ENCODE measurements around the gene OSBP2.

Gene OSBP2

GRCh38 chr22:30650508-30651116 is 44.1 kb upstream of the OSBP2 start:
- no peak for DNase-seq (ENCODE audit: extremely low read depth, low read depth)
- TF ChIP-seq CTCF (IDR thresholded peaks at IDR 0.05; ENCODE audit: low read depth, low read length, missing control alignments): no peak
- no peak overlapping the region for H3K4me3 ChIP-seq (replicated peaks; ENCODE audit: low read depth, low read length)

- H3K4me3 ChIP-seq (replicated peaks; ENCODE audit: low read depth, low read length): no peak overlapping the region
- no peak for DNase-seq (ENCODE audit: extremely low read depth, low read depth)
- no peak for TF ChIP-seq CTCF (IDR thresholded peaks at IDR 0.05; ENCODE audit: low read depth, low read length, missing control alignments)
These were observed 41.8 kb upstream of the OSBP2 start for GRCh38 chr22:30652852-30653251.

- no peak for TF ChIP-seq CTCF (IDR thresholded peaks at IDR 0.05; ENCODE audit: low read depth, low read length, missing control alignments)
- no peak overlapping the region for H3K4me3 ChIP-seq (replicated peaks; ENCODE audit: low read depth, low read length)
- DNase-seq (ENCODE audit: extremely low read depth, low read depth): no peak
These were observed 40.3 kb upstream of the OSBP2 start for GRCh38 chr22:30654361-30654760.

GRCh38 chr22:30655532-30655931 is 39.1 kb upstream of the OSBP2 start:
- DNase-seq (ENCODE audit: extremely low read depth, low read depth): no peak
- no peak for TF ChIP-seq CTCF (IDR thresholded peaks at IDR 0.05; ENCODE audit: low read depth, low read length, missing control alignments)
- H3K4me3 ChIP-seq (replicated peaks; ENCODE audit: low read depth, low read length): no peak overlapping the region

- no peak for TF ChIP-seq CTCF (IDR thresholded peaks at IDR 0.05; ENCODE audit: low read depth, low read length, missing control alignments)
- DNase-seq (ENCODE audit: extremely low read depth, low read depth): no peak
- no peak overlapping the region for H3K4me3 ChIP-seq (replicated peaks; ENCODE audit: low read depth, low read length)
These were observed 32.6 kb upstream of the OSBP2 start for GRCh38 chr22:30662040-30662439.

- TF ChIP-seq CTCF (IDR thresholded peaks at IDR 0.05; ENCODE audit: low read depth, low read length, missing control alignments): no peak
- no peak overlapping the region for H3K4me3 ChIP-seq (replicated peaks; ENCODE audit: low read depth, low read length)
- DNase-seq (ENCODE audit: extremely low read depth, low read depth): no peak
These were observed 29.9 kb upstream of the OSBP2 start for GRCh38 chr22:30664798-30665197.

GRCh38 chr22:30665266-30665665 is 29.4 kb upstream of the OSBP2 start:
- DNase-seq (ENCODE audit: extremely low read depth, low read depth): no peak
- no peak overlapping the region for H3K4me3 ChIP-seq (replicated peaks; ENCODE audit: low read depth, low read length)
- no peak for TF ChIP-seq CTCF (IDR thresholded peaks at IDR 0.05; ENCODE audit: low read depth, low read length, missing control alignments)

Data from HFF-Myc (cell line).